ENCODE results near the gene CPNE9. TPM values are rescaled to one million over a fixed set of nuclear protein-coding genes. Genes with fewer than 3 reads are reported as not detected.

Gene CPNE9
- total RNA-seq, 1 experiment from 2014 or later = not detected

- CTCF ChIA-PET = no interaction called here
- no TSS peak for BruUV-seq (replicated peaks)
- H3K4me3 Mint-ChIP-seq (ENCODE audit: unreplicated experiment) = no peak overlapping the region
- intact Hi-C loops (cut with micrococcal nuclease; ENCODE audit: unreplicated experiment) = no loop called here
- Histone ChIP-seq H3K36me3 (ENCODE audit: control insufficient read depth, insufficient read depth, low read length) (no peaks in the 10 kb centered on the region; the same call in 1 of the 2 replicates), H3K4me1 (no peaks in the 10 kb centered on the region), H3K4me3 (ENCODE audit: low read depth, low read length) (no peak overlapping the region), H3K27me3 (replicated peaks; ENCODE audit: control insufficient read depth, insufficient read depth, low read length) (no peaks in the 10 kb centered on the region), H3K9me3 (no peaks in the 10 kb centered on the region)
- no peak for TF ChIP-seq CTCF (IDR thresholded peaks at IDR 0.05; ENCODE audit: insufficient read depth in 1 of 2, low read depth in 1 of 2, low read length in 1 of 2, severe bottlenecking in 1 of 2, unreplicated experiment in 1 of 2)
- H3K27me3 Mint-ChIP-seq (ENCODE audit: insufficient read depth, unreplicated experiment) = no peaks in the 10 kb centered on the region
- no peak for DNase-seq
- H3K9me3 Mint-ChIP-seq (ENCODE audit: unreplicated experiment) = no peaks in the 10 kb centered on the region
- POLR2A ChIA-PET = no interaction called here
- no peak overlapping the region for H3K27ac Mint-ChIP-seq (ENCODE audit: unreplicated experiment)
- H3K4me1 Mint-ChIP-seq (ENCODE audit: low read depth, unreplicated experiment) = no peaks in the 10 kb centered on the region
- H3K36me3 Mint-ChIP-seq (ENCODE audit: insufficient read depth, unreplicated experiment) = peaks cover 24% of the 10 kb centered on the region
These were observed 58.3 kb downstream of the CPNE9 start for GRCh38 chr3:9761919-9762318.

GRCh38 chr3:9762871-9763270 lies 59.2 kb downstream of the CPNE9 start:
- H3K36me3 Mint-ChIP-seq (ENCODE audit: insufficient read depth, unreplicated experiment) = peaks cover 24% of the 10 kb centered on the region
- H3K9me3 Mint-ChIP-seq (ENCODE audit: unreplicated experiment) = no peaks in the 10 kb centered on the region
- H3K4me1 Mint-ChIP-seq (ENCODE audit: low read depth, unreplicated experiment) = no peaks in the 10 kb centered on the region
- ChIA-PET POLR2A (no interaction called here), CTCF (no interaction called here)
- H3K27me3 Mint-ChIP-seq (ENCODE audit: insufficient read depth, unreplicated experiment) = no peaks in the 10 kb centered on the region
- Histone ChIP-seq H3K4me1 (no peaks in the 10 kb centered on the region), H3K4me3 (ENCODE audit: low read depth, low read length) (no peak overlapping the region), H3K36me3 (ENCODE audit: control insufficient read depth, insufficient read depth, low read length) (no peaks in the 10 kb centered on the region; the same call in none of the 2 replicates), H3K9me3 (no peaks in the 10 kb centered on the region), H3K27me3 (replicated peaks; ENCODE audit: control insufficient read depth, insufficient read depth, low read length) (no peaks in the 10 kb centered on the region)
- no peak overlapping the region for H3K27ac Mint-ChIP-seq (ENCODE audit: unreplicated experiment)
- no peak for TF ChIP-seq CTCF (IDR thresholded peaks at IDR 0.05; ENCODE audit: insufficient read depth in 1 of 2, low read depth in 1 of 2, low read length in 1 of 2, severe bottlenecking in 1 of 2, unreplicated experiment in 1 of 2)
- intact Hi-C loops (cut with micrococcal nuclease; ENCODE audit: unreplicated experiment) = no loop called here
- no TSS peak for BruUV-seq (replicated peaks)
- DNase-seq = no peak
- no peak overlapping the region for H3K4me3 Mint-ChIP-seq (ENCODE audit: unreplicated experiment)

- Histone ChIP-seq H3K9me3 (no peaks in the 10 kb centered on the region), H3K4me1 (peaks cover 8% of the 10 kb centered on the region), H3K4me3 (ENCODE audit: low read depth, low read length) (no peak overlapping the region), H3K36me3 (ENCODE audit: control insufficient read depth, insufficient read depth, low read length) (no peaks in the 10 kb centered on the region; the same call in 1 of the 2 replicates), H3K27me3 (replicated peaks; ENCODE audit: control insufficient read depth, insufficient read depth, low read length) (no peaks in the 10 kb centered on the region)
- Mint-ChIP-seq H3K4me3 (ENCODE audit: unreplicated experiment) (no peak overlapping the region), H3K36me3 (ENCODE audit: insufficient read depth, unreplicated experiment) (peaks cover 14% of the 10 kb centered on the region), H3K27me3 (ENCODE audit: insufficient read depth, unreplicated experiment) (no peaks in the 10 kb centered on the region), H3K27ac (ENCODE audit: unreplicated experiment) (no peak overlapping the region), H3K4me1 (ENCODE audit: low read depth, unreplicated experiment) (peaks cover 7% of the 10 kb centered on the region), H3K9me3 (ENCODE audit: unreplicated experiment) (no peaks in the 10 kb centered on the region)
- POLR2A ChIA-PET = no interaction called here
- TF ChIP-seq CTCF (IDR thresholded peaks at IDR 0.05; ENCODE audit: insufficient read depth in 1 of 2, low read depth in 1 of 2, low read length in 1 of 2, severe bottlenecking in 1 of 2, unreplicated experiment in 1 of 2) = no peak
- DNase-seq = no peak
- BruUV-seq (replicated peaks) = no TSS peak
- intact Hi-C loops (cut with micrococcal nuclease; ENCODE audit: unreplicated experiment) = no loop called here
- CTCF ChIA-PET = interaction anchor here (0.6 kb wide), 1 partner anchor 86 kb away, joined by 3 read pairs; no protein-coding TSS in a partner anchor
These were observed 62.2 kb downstream of the CPNE9 start for GRCh38 chr3:9765865-9766264.
